Heart right ventricle (tissue), 16 donors: ENCODE data around the gene SNX20. TPM values are rescaled to one million over a fixed set of nuclear protein-coding genes. Genes with fewer than 3 reads are reported as not detected.

Source experiments
- ATAC-seq, 8 donors: fragments of 200-7000 bp; cut with Tn5 transposase; one replicate each; pipeline ENCODE4 v1.9.1; 2020; ENCODE audit warnings: mild to moderate bottlenecking in 8 of 8, moderate library complexity in 8 of 8, moderate number of reproducible peaks in 1 of 8
- DNase-seq, 2 donors: peaks; one replicate each; pipeline ENCODE4 v3.0.0-alpha.2; 2020
- H3K27ac ChIP-seq, 10 donors: fragments of 200-600 bp; sonication (generic) in 2 of 10; one replicate each; pipeline versions ENCODE4 v1.5.0 to v1.8.0; 2020 to 2022; ENCODE audit warnings: mild to moderate bottlenecking in 3 of 10
- H3K27me3 ChIP-seq, 7 donors: fragments of 200-600 bp; one replicate each; pipeline ENCODE4 v1.8.0; 2021 to 2022; ENCODE audit warnings: mild to moderate bottlenecking in 2 of 7
- H3K36me3 ChIP-seq, 9 donors: fragments of 200-600 bp; sonication (generic) in 1 of 9; one replicate each; pipeline versions ENCODE4 v1.5.0 to v1.8.0; 2020 to 2022; ENCODE audit warnings: mild to moderate bottlenecking in 2 of 9
- H3K4me1 ChIP-seq, 9 donors: fragments of 200-600 bp; sonication (generic) in 1 of 9; one replicate each; pipeline versions ENCODE4 v1.5.0 to v1.8.0; 2020 to 2022; ENCODE audit warnings: mild to moderate bottlenecking in 4 of 9
- H3K4me3 ChIP-seq, 10 donors: fragments of 200-600 bp; sonication (generic) in 2 of 10; one replicate each; pipeline versions ENCODE4 v1.5.0 to v1.8.0; 2020 to 2022; ENCODE audit warnings: mild to moderate bottlenecking in 7 of 10, moderate library complexity in 2 of 10
- H3K9me3 ChIP-seq, 11 donors: fragments of 200-600 bp in 10 of 11; sonication (generic) in 2 of 11; one replicate each; pipeline versions ENCODE4 v1.5.0 to v1.8.0; 2013 to 2022; ENCODE audit warnings: mild to moderate bottlenecking in 2 of 11, control low read depth in 1 of 11, moderate library complexity in 1 of 11
- CTCF ChIP-seq, 9 donors: fragments of 200-600 bp; sonication (generic) in 2 of 9; IDR thresholded peaks; one replicate each; pipeline versions ENCODE4 v1.5.0 to v1.8.0; 2021 to 2022; ENCODE audit warnings: antibody characterized with exemption in 9 of 9, mild to moderate bottlenecking in 5 of 9, moderate library complexity in 1 of 9
- WGBS, 2 donors: extraction: QIAGEN DNeasy Blood & Tissue Kit; methylation state at CpG; one replicate each; pipeline ENCODE4 v1.1.7; 2013; ENCODE audit warnings: inconsistent platforms in 1 of 2; 5-methylcytosine and 5-hydroxymethylcytosine counted together
- intact Hi-C, 10 donors: fragments of 100-400 bp; cut with DNase I; formaldehyde crosslinking; loops; one replicate each; pipeline versions ENCODE4 v1.11.1 to v1.14.2; 2022
- polyA plus RNA-seq, 2 donors: library from polyadenylated mRNA; stranded (reverse); fragments of 200-250 nt; gene quantifications; one replicate each; pipeline ENCODE4 v1.2.3, GENCODE V29; 2013
- total RNA-seq, 10 donors: library from RNA; stranded (reverse); fragmentation: NEBNext Ultra II Directional in 3 of 10; extraction: Animal tissue kit (Norgen Biotek cat#: 25700) in 3 of 10; gene quantifications; one replicate each; pipeline versions ENCODE4 v1.2.1 to v1.2.4, GENCODE V29; 2021 to 2023
- donor health status: Arrhythmogenic right ventricular cardiomyopathy.
- donor health status: ischemic (EF 13 %, LVEDD 7.1; RV severe dilation, severe dysfunction).
- donor health status: healthy with polysubstance abuse.
- donor health status: DM: no; HTN: yes; CAD: no.
- donor health status: DM: no; HTN: no; CAD: no.
- donor health status: ischemic (EF 25% LVEDD 6.9; RV normal size, moderate dysfunction).
- donor health status: ischemic (EF 25% LVEDD 5.7; RV mildly dilated, moderate dysfunction).
- donor health status: healthy.
- donor health status: DM: yes; HTN: yes; CAD: no.
- donor health status: Ischemic cardiomyopathy.
- donor health status: ischemic (EF 35%, LVEDD 5.7; RV mildly dilated, moderate dysfunction).
- donor health status: nonischemic (EF 11% LVEDD 7.7; RV severe dilation, severe dysfunction).
- donor health status: DM: yes; HTN: yes; CAD: no.
- donor health status: PGD.
- donor health status: ischemic (EF 29% LVEDD 5.4; RV normal size, mild dysfunction).
- donor health status: nonischemic (EF 23%, LVEDD 6.1; RV moderate dilation, normal function).

The SNX20 gene
- total and polyA plus RNA-seq, 12 donors, result 0.08 to 7.1 (median 0.63) TPM

GRCh38 chr16:50695017-50696000 lies 14.2 kb upstream of the SNX20 start:
- intact Hi-C loops, result loop anchor here in 2 of 10 donors (5.0 kb wide), 1 partner anchor 47 kb away; the partner anchor contains the start of gene CYLD (in 2 of the 2)
- Histone ChIP-seq H3K27me3 (peaks cover 0 to 7% (median 0%) of the 10 kb centered on the region in 7 donors), H3K4me3 (peak overlapping the region in 1 of 10 donors; percentile 68), H3K27ac (peak overlapping the region in 9 of 10 donors; percentile 48 to 92 (median 74)), H3K9me3 (no peaks in the 10 kb centered on the region), H3K36me3 (no peaks in the 10 kb centered on the region), H3K4me1 (peaks cover 11 to 64% (median 36%) of the 10 kb centered on the region in 9 donors)
- WGBS, 2 donors, result 96 to 98% methylated on average over 9 of the region's 9 CpGs
- peak in 2 of 8 donors; percentile 18 to 23 for ATAC-seq
- no peak for DNase-seq
- TF ChIP-seq CTCF (IDR thresholded peaks at IDR 0.05), result no peak

- no peak for TF ChIP-seq CTCF (IDR thresholded peaks at IDR 0.05)
- H3K27ac ChIP-seq, result peak overlapping the region in 1 of 10 donors; percentile 92
- no peaks in the 10 kb centered on the region for H3K36me3 ChIP-seq
- intact Hi-C loops, result no loop called here
- peaks cover 11 to 53% (median 35%) of the 10 kb centered on the region in 9 donors for H3K4me1 ChIP-seq
- ATAC-seq (no peak), DNase-seq (no peak)
- H3K27me3 ChIP-seq, result peaks cover 0 to 7% (median 0%) of the 10 kb centered on the region in 7 donors
- 89 to 98% methylated on average over 2 of the region's 2 CpGs for WGBS, 2 donors
- H3K4me3 ChIP-seq, result peak overlapping the region in 5 of 10 donors; percentile 47 to 68 (median 55)
- H3K9me3 ChIP-seq, result no peaks in the 10 kb centered on the region
Observed at GRCh38 chr16:50694206-50694605, 13.1 kb upstream of the SNX20 start.

- DNase-seq, result no peak
- no peak for TF ChIP-seq CTCF (IDR thresholded peaks at IDR 0.05)
- intact Hi-C loops, result no loop called here
- peaks cover 11 to 48% (median 30%) of the 10 kb centered on the region in 9 donors for H3K4me1 ChIP-seq
- H3K4me3 ChIP-seq, result peak within 1 kb of the TSS; percentile 37 to 68 (median 50)
- no peaks in the 10 kb centered on the region for H3K9me3 ChIP-seq
- peaks cover 0 to 7% (median 0%) of the 10 kb centered on the region in 7 donors for H3K27me3 ChIP-seq
- H3K27ac ChIP-seq, result peak within 1 kb of the TSS in 4 of 10 donors; percentile 39 to 92 (median 60)
- whole genome bisulfite sequencing, 2 donors, result 18 to 22% methylated on average over 45 to 56 of the region's 56 CpGs
- peak in 3 of 8 donors; percentile 30 to 68 (median 55) for ATAC-seq
- no peaks in the 10 kb centered on the region for H3K36me3 ChIP-seq
Observed at GRCh38 chr16:50692999-50693781, 12.1 kb upstream of the SNX20 start, which contains the start of gene NOD2. Gene NOD2, plus strand, starts transcription at chr16:50693606. Its CDS starts 5,890 bp downstream, at chr16:50699496.

GRCh38 chr16:50692644-50692998 lies 11.5 kb upstream of the SNX20 start:
- Histone ChIP-seq H3K36me3 (no peaks in the 10 kb centered on the region), H3K27me3 (peaks cover 0 to 7% (median 0%) of the 10 kb centered on the region in 7 donors), H3K4me3 (no peak overlapping the region), H3K9me3 (no peaks in the 10 kb centered on the region), H3K4me1 (peaks cover 9 to 47% (median 30%) of the 10 kb centered on the region in 9 donors), H3K27ac (no peak overlapping the region)
- DNase-seq (no peak), ATAC-seq (no peak)
- intact Hi-C loops, result no loop called here
- TF ChIP-seq CTCF (IDR thresholded peaks at IDR 0.05), result no peak
- WGBS, 2 donors, result 95 to 96% methylated on average over 4 of the region's 4 CpGs
